Measurements from ENCODE around the gene PIK3R2.
A peak's percentile ranks its signal among the peaks of the same experiment; 100 is the strongest.
"Not testable (repeated sequence)": the region's sequence is repeated elsewhere in the genome, so short reads cannot be mapped to it uniquely, and the experiment has no call there.

Gene PIK3R2

GRCh38 chr19:18158467-18158866 lies 5.5 kb downstream of the PIK3R2 start:
- TF ChIP-seq CTCF (IDR thresholded peaks at IDR 0.05; ENCODE audit: insufficient read depth, low read length, missing control alignments): no peak
- CTCF ChIA-PET: interaction anchor here (0.6 to 5.0 kb wide), 4 partner anchors 11 to 95 kb away, joined by 3 to 66 read pairs (median 6); a partner anchor contains a TSS
- no peak for DNase-seq (ENCODE audit: low read depth, low spot score)
- POLR2A ChIA-PET: no interaction called here
- H3K4me3 ChIP-seq (ENCODE audit: low read depth, low read length): no peak overlapping the region

- CTCF ChIA-PET: interaction anchor here (0.6 to 5.0 kb wide), 7 partner anchors 17 to 120 kb away, joined by 3 to 66 read pairs (median 5); a partner anchor contains a TSS
These were observed 6.2 kb downstream of the PIK3R2 start for GRCh38 chr19:18159059-18159616.

GRCh38 chr19:18159810-18160209 lies 6.8 kb downstream of the PIK3R2 start:
- ChIA-PET POLR2A (no interaction called here), CTCF (interaction anchor here (1.0 to 5.0 kb wide), 20 partner anchors 8 to 158 kb away, joined by 3 to 66 read pairs (median 6); partner anchors contain the start of genes IFI30, MPV17L2 and PIK3R2)
- no peak for DNase-seq (ENCODE audit: low read depth, low spot score)
- H3K4me3 ChIP-seq (ENCODE audit: low read depth, low read length): no peak overlapping the region
- no peak for TF ChIP-seq CTCF (IDR thresholded peaks at IDR 0.05; ENCODE audit: insufficient read depth, low read length, missing control alignments)

More at GRCh38 chr19:18159059-18159616, 6.2 kb downstream of the PIK3R2 start:
- POLR2A ChIA-PET; DNase-seq (ENCODE audit: low read depth, low spot score); H3K4me3 ChIP-seq (ENCODE audit: low read depth, low read length): not testable (repeated sequence)

- no peak for DNase-seq (ENCODE audit: low read depth, low spot score)
- ChIA-PET POLR2A (no interaction called here), CTCF (interaction anchor here (0.6 to 5.0 kb wide), 29 partner anchors 8 to 161 kb away, joined by 3 to 66 read pairs (median 6); partner anchors contain the start of genes IFI30, MPV17L2 and PIK3R2)
- H3K4me3 ChIP-seq (ENCODE audit: low read depth, low read length): peak overlapping the region; percentile 27
- TF ChIP-seq CTCF (IDR thresholded peaks at IDR 0.05; ENCODE audit: insufficient read depth, low read length, missing control alignments): no peak
These were observed 7.6 kb downstream of the PIK3R2 start for GRCh38 chr19:18160493-18160970.

- peak; percentile 55 for TF ChIP-seq CTCF (IDR thresholded peaks at IDR 0.05; ENCODE audit: insufficient read depth, low read length, missing control alignments)
These were observed 8.1 kb downstream of the PIK3R2 start for GRCh38 chr19:18160971-18161635.

GRCh38 chr19:18161636-18162002 lies 8.7 kb downstream of the PIK3R2 start:
- TF ChIP-seq CTCF (IDR thresholded peaks at IDR 0.05; ENCODE audit: insufficient read depth, low read length, missing control alignments): no peak
- CTCF ChIA-PET: interaction anchor here (0.9 to 5.0 kb wide), 24 partner anchors 9 to 165 kb away, joined by 3 to 66 read pairs (median 6); partner anchors contain the start of genes IFI30, MPV17L2 and PIK3R2
- H3K4me3 ChIP-seq (ENCODE audit: low read depth, low read length): no peak overlapping the region

More at GRCh38 chr19:18160971-18161635, 8.1 kb downstream of the PIK3R2 start:
- H3K4me3 ChIP-seq (ENCODE audit: low read depth, low read length): peak overlapping the region; percentile 27
- no peak for DNase-seq (ENCODE audit: low read depth, low spot score)
- CTCF ChIA-PET: interaction anchor here (0.6 to 5.0 kb wide), 36 partner anchors 8 to 166 kb away, joined by 3 to 66 read pairs (median 5); partner anchors contain the start of genes IFI30, MPV17L2 and PIK3R2
- POLR2A ChIA-PET: no interaction called here

More at GRCh38 chr19:18161636-18162002, 8.7 kb downstream of the PIK3R2 start:
- POLR2A ChIA-PET: no interaction called here
- DNase-seq (ENCODE audit: low read depth, low spot score): no peak

Data from AG04449 (cell line).